Activated naive CD4-positive, alpha-beta T cell treated with anti-CD3 and anti-CD28 coated beads, Interleukin-2, amount 50 U/mL, for 24 hours (primary cell): ENCODE data around the gene FBXO21.
"Not testable (repeated sequence)": the region's sequence is repeated elsewhere in the genome, so short reads cannot be mapped to it uniquely, and the experiment has no call there.

Experiments used
- H3K27ac Mint-ChIP-seq: one replicate; pipeline ENCODE4 v1.8.0; 2021; ENCODE audit warnings: mild to moderate bottlenecking, mixed read lengths
- H3K27me3 Mint-ChIP-seq: one replicate; pipeline ENCODE4 v1.8.0; 2021; ENCODE audit warnings: mixed read lengths
- H3K36me3 Mint-ChIP-seq: one replicate; pipeline ENCODE4 v1.8.0; 2021; ENCODE audit warnings: mixed read lengths
- H3K4me1 Mint-ChIP-seq: one replicate; pipeline ENCODE4 v1.8.0; 2021; ENCODE audit warnings: mixed read lengths
- H3K4me3 Mint-ChIP-seq: one replicate; pipeline ENCODE4 v1.8.0; 2021; ENCODE audit warnings: mild to moderate bottlenecking, mixed read lengths
- H3K9me3 Mint-ChIP-seq: one replicate; pipeline ENCODE4 v1.8.0; 2021; ENCODE audit warnings: mixed read lengths

The FBXO21 gene

DNA sequence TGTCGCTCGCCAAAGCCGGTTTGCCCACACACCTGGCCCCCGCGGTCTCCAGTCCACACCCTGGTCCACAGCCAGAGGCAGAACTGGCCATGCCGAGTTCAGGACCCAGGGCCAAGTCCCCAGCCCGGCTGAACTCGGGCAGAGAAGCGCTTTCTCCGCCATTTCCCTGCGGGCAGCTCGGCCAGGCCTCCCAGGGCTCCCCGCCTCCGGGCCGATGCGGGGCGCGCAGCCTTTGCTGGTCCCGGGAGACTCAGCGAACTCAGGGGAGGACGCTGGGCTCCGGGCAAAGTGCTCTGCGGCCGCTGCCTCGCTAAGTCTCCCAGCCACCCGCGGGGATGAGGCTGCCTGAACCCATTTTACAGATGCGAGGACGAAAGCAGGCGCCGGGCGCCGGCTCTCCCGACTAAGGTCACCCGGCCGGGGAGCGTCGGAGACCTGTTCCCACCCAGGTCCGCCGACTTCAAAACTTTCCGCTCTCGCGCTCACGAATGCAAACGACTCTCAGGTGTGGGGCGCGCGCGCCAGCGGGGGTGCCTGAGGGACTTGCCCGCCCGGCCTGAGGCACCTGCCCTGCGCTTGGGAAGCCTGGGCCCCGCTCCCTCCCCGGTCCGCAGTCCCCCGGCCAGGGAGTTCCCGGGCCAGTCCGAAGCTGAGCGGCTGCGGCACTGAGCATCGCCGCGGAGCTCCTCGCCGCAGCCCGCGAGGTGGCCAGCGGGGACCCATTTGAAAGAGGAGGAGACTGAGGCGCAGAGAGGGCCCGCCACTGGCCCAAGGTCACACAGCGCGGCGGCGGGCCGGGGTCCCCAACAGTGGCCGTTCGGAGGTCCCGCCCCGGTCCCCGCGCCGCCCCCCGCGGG, 91.7 kb downstream of the FBXO21 start:
- no peaks in the 10 kb centered on the region for H3K36me3 Mint-ChIP-seq
- no peaks in the 10 kb centered on the region for H3K9me3 Mint-ChIP-seq
- peaks cover 21% of the 10 kb centered on the region for H3K27me3 Mint-ChIP-seq
- no peak overlapping the region for H3K27ac Mint-ChIP-seq
- H3K4me3 Mint-ChIP-seq: peak overlapping the region; percentile 85
- peaks cover 6% of the 10 kb centered on the region for H3K4me1 Mint-ChIP-seq

DNA sequence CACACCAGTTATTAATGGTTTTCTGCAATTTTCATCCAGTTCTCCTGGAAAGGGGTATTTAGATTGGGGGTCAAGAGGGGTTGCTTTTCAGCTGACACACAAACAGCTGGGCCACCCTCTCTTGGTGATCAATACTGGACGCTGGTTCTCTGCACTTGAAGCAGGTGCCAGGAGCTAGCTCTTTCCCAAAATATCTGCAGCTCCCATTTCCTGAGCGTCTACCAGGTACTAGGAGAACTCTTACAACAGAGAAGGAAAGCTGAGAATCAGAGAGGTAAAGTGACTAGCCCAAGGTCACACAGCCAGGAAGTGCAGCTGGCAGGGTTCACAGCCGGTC, 92.3 kb downstream of the FBXO21 start:
- Mint-ChIP-seq H3K36me3 (no peaks in the 10 kb centered on the region), H3K9me3 (no peaks in the 10 kb centered on the region), H3K4me3 (peak overlapping the region; percentile 85), H3K27ac (no peak overlapping the region), H3K27me3 (peaks cover 21% of the 10 kb centered on the region), H3K4me1 (peaks cover 6% of the 10 kb centered on the region)

DNA sequence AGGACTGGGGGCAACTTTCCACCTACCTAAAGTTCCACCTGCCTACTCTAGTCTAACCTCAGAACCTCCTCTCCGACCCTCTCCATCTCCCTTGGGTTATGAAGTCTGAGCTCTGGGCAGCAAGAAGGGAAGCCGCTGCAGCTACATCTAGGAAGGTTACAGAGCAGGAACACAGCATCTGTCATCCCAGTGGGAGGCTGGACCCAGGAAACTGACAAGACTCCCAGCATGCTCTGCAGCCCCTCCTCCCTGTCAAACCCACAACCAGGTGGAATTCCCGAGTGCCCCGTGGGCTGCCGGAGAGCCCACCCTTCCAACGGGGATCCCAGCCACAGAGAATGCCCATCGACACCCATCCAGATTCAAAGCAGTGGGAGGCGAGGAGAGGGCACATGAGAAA, 93.1 kb downstream of the FBXO21 start:
- no peaks in the 10 kb centered on the region for H3K9me3 Mint-ChIP-seq
- H3K36me3 Mint-ChIP-seq: no peaks in the 10 kb centered on the region
- H3K4me3 Mint-ChIP-seq: no peak overlapping the region
- no peak overlapping the region for H3K27ac Mint-ChIP-seq
- H3K27me3 Mint-ChIP-seq: peaks cover 21% of the 10 kb centered on the region
- H3K4me1 Mint-ChIP-seq: peaks cover 6% of the 10 kb centered on the region

- H3K4me3 Mint-ChIP-seq: no peak overlapping the region
These were observed 93.7 kb downstream of the FBXO21 start for GRCh38 chr12:117096501-117097042.

DNA sequence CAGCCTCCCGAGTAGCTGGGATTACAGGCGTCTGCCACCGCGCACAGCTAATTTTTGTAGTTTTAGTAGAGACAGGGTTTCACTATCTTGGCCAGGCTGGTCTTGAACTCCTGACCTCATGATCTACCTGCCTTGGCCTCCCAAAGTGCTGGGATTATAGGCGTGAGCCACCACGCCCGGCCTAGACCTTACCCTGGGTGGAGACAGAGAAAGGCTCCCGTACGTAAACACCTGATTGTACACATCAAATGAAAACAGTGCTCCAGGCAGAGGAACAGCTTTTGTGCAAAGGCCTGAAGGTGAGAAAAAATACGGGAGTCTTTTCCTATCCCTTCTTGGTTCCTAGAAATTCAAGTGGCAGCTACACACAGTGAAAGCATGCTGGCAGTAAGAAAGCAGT, 95.1 kb downstream of the FBXO21 start:
- H3K4me1 Mint-ChIP-seq, H3K36me3 Mint-ChIP-seq, H3K4me3 Mint-ChIP-seq, H3K9me3 Mint-ChIP-seq, H3K27ac Mint-ChIP-seq: not testable (repeated sequence)
- peaks cover 21% of the 10 kb centered on the region for H3K27me3 Mint-ChIP-seq

More at GRCh38 chr12:117096501-117097042, 93.7 kb downstream of the FBXO21 start:
- H3K4me1 Mint-ChIP-seq: peaks cover 6% of the 10 kb centered on the region
- H3K36me3 Mint-ChIP-seq: no peaks in the 10 kb centered on the region
- no peaks in the 10 kb centered on the region for H3K9me3 Mint-ChIP-seq
- no peak overlapping the region for H3K27ac Mint-ChIP-seq
- H3K27me3 Mint-ChIP-seq: peaks cover 21% of the 10 kb centered on the region

DNA sequence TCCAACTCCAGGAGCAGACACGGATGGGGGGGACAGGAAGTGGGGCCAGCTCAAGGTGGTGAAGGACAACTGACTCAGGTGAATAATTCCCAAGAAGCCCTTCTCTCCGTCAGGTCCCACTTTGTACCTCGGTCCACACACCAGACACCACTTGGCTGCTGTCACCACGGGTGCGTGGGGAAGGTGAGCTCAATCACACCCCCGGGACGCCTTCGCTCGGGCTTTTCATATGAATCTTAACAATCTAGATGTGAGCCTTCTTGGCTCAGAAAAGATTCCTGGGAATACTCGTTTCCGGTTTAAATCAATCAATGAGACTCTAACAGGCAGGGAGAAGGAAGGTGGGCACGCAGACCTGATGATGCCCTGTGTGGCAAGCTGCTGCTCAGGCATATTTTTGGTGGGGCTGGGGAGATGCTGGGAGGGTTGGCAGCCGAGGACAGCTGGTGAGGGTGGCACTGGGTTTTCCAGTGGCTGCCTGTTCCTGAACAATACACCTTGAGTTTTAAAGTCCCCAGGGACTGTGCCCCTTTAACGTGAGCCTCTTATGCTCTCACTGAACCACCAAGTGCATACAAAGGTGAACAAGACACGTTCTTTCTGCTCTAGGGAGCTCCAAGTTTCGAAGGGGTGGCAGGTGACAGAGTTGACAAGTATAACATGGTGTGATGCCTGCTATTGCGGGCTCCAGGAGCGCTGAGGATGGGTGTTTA, 96.2 kb downstream of the FBXO21 start:
- Mint-ChIP-seq H3K9me3 (no peaks in the 10 kb centered on the region), H3K36me3 (peaks cover 2% of the 10 kb centered on the region), H3K27me3 (peaks cover 21% of the 10 kb centered on the region), H3K4me3 (no peak overlapping the region), H3K4me1 (peaks cover 6% of the 10 kb centered on the region), H3K27ac (no peak overlapping the region)

DNA sequence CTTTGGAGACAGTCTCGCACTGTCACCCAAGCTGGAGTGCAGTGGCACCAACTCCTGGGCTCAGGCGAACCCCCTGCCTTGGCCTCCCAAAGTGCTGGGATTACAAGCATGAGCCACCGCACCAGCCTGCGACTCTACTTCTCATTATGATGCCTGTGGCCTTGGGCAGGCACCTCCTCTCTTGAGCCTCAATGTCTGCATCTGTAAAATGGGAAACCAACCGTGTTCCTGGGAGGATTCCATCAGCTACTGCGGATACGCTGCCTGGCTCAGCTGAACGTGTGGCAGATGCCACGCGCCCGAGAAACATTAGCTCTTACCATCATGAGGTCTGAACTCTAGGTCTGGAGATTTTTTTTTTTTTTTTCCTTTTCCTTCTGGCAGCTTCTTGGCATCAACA, 96.8 kb downstream of the FBXO21 start:
- H3K9me3 Mint-ChIP-seq: no peaks in the 10 kb centered on the region
- peaks cover 21% of the 10 kb centered on the region for H3K27me3 Mint-ChIP-seq
- no peak overlapping the region for H3K27ac Mint-ChIP-seq
- H3K4me1 Mint-ChIP-seq: peaks cover 6% of the 10 kb centered on the region
- H3K36me3 Mint-ChIP-seq: peaks cover 2% of the 10 kb centered on the region
- H3K4me3 Mint-ChIP-seq: no peak overlapping the region

DNA sequence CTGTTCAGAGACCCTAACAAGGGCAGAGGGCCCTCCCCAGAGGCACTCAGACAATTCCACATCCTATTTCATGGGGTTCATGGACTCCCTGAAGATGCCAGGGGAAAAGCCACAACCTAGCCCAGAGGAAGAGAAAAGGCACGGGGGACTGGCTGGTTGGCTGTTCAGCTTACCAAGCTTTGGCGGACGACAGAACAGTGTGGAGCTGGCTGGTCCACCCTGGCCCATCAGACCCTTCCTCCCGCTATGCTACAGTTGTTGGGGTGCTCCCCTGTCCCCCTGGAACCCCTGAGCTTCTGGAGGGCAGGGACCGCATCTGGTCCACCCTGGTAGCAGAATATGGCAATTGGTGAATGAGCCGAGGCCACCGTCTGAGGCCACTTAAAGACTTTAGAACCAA, 97.4 kb downstream of the FBXO21 start:
- no peak overlapping the region for H3K27ac Mint-ChIP-seq
- H3K27me3 Mint-ChIP-seq: peaks cover 19% of the 10 kb centered on the region
- peaks cover 3% of the 10 kb centered on the region for H3K4me1 Mint-ChIP-seq
- no peak overlapping the region for H3K4me3 Mint-ChIP-seq
- H3K36me3 Mint-ChIP-seq: peaks cover 2% of the 10 kb centered on the region
- H3K9me3 Mint-ChIP-seq: no peaks in the 10 kb centered on the region

GRCh38 chr12:117092511-117092780, 97.8 kb downstream of the FBXO21 start:
- H3K27me3 Mint-ChIP-seq: peaks cover 15% of the 10 kb centered on the region
- H3K36me3 Mint-ChIP-seq: peaks cover 2% of the 10 kb centered on the region
- H3K4me3 Mint-ChIP-seq: no peak overlapping the region
- H3K27ac Mint-ChIP-seq: no peak overlapping the region
- H3K9me3 Mint-ChIP-seq: no peaks in the 10 kb centered on the region
- no peaks in the 10 kb centered on the region for H3K4me1 Mint-ChIP-seq
